IPS-15b (cell line): ENCODE results near the gene XCR1.
"Not testable (repeated sequence)": the region's sequence is repeated elsewhere in the genome, so short reads cannot be mapped to it uniquely, and the experiment has no call there.

Experiments
- H3K27me3 ChIP-seq: one replicate; pipeline ENCODE4 v1.6.1; 2013; ENCODE audit warnings: low read length; ENCODE audit not compliant: control insufficient read depth, insufficient read depth
- H3K36me3 ChIP-seq: one replicate; pipeline ENCODE4 v1.6.1; 2013; ENCODE audit warnings: low read length; ENCODE audit not compliant: control insufficient read depth, insufficient read depth
- H3K4me1 ChIP-seq: one replicate; pipeline ENCODE4 v1.6.1; 2013; ENCODE audit warnings: mild to moderate bottlenecking, low read length; ENCODE audit not compliant: control insufficient read depth, insufficient read depth
- H3K4me3 ChIP-seq: one replicate; pipeline ENCODE4 v1.5.1; 2013; ENCODE audit warnings: low read depth, low read length
- H3K9ac ChIP-seq: one replicate; pipeline ENCODE4 v1.6.1; 2013; ENCODE audit warnings: low read depth, mild to moderate bottlenecking, low read length
- H3K9me3 ChIP-seq: one replicate; pipeline ENCODE4 v1.6.1; 2013; ENCODE audit warnings: mild to moderate bottlenecking, low read length; ENCODE audit not compliant: control insufficient read depth, insufficient read depth

XCR1 gene

GRCh38 chr3:45997942-45998341, 29.3 kb downstream of the XCR1 start:
- Histone ChIP-seq H3K9ac (no peak overlapping the region), H3K27me3 (peaks cover 9% of the 10 kb centered on the region), H3K4me3 (no peak overlapping the region), H3K4me1 (peaks cover 13% of the 10 kb centered on the region), H3K9me3 (no peaks in the 10 kb centered on the region), H3K36me3 (no peaks in the 10 kb centered on the region)

- H3K36me3 ChIP-seq, H3K9me3 ChIP-seq, H3K9ac ChIP-seq, H3K4me3 ChIP-seq, H3K27me3 ChIP-seq: not testable (repeated sequence)
- H3K4me1 ChIP-seq = peaks cover 17% of the 10 kb centered on the region
Measured at GRCh38 chr3:45997499-45997898, 29.8 kb downstream of the XCR1 start.

- H3K4me1 ChIP-seq = peaks cover 26% of the 10 kb centered on the region
Measured at GRCh38 chr3:45995236-45996192, 31.8 kb downstream of the XCR1 start, which contains the start of gene FYCO1. Gene FYCO1 (minus strand): TSS chr3:45995824. CDS start chr3:45984910, 10,914 bp downstream.

GRCh38 chr3:45994419-45995235, 32.7 kb downstream of the XCR1 start:
- Histone ChIP-seq H3K27me3 (peaks cover 9% of the 10 kb centered on the region), H3K4me3 (peak overlapping the region; percentile 88), H3K4me1 (peaks cover 26% of the 10 kb centered on the region), H3K9ac (peak overlapping the region; percentile 79), H3K36me3 (no peaks in the 10 kb centered on the region), H3K9me3 (no peaks in the 10 kb centered on the region)

More at GRCh38 chr3:45995236-45996192, 31.8 kb downstream of the XCR1 start, which contains the start of gene FYCO1:
- peaks cover 9% of the 10 kb centered on the region for H3K27me3 ChIP-seq
- peak within 1 kb of the TSS; percentile 88 for H3K4me3 ChIP-seq
- no peaks in the 10 kb centered on the region for H3K36me3 ChIP-seq
- H3K9ac ChIP-seq = peak within 1 kb of the TSS; percentile 79
- H3K9me3 ChIP-seq = no peaks in the 10 kb centered on the region

- H3K4me3 ChIP-seq = no peak overlapping the region
Measured at GRCh38 chr3:45993421-45994027, 33.8 kb downstream of the XCR1 start.

GRCh38 chr3:45992821-45993221, 34.5 kb downstream of the XCR1 start:
- Histone ChIP-seq H3K4me3 (no peak overlapping the region), H3K9me3 (no peaks in the 10 kb centered on the region), H3K36me3 (no peaks in the 10 kb centered on the region), H3K9ac (no peak overlapping the region), H3K4me1 (peaks cover 29% of the 10 kb centered on the region), H3K27me3 (peaks cover 9% of the 10 kb centered on the region)

More at GRCh38 chr3:45993421-45994027, 33.8 kb downstream of the XCR1 start:
- H3K9me3 ChIP-seq = no peaks in the 10 kb centered on the region
- no peaks in the 10 kb centered on the region for H3K36me3 ChIP-seq
- H3K27me3 ChIP-seq = peaks cover 9% of the 10 kb centered on the region
- H3K4me1 ChIP-seq = peaks cover 26% of the 10 kb centered on the region
- H3K9ac ChIP-seq = no peak overlapping the region

GRCh38 chr3:45992133-45992729, 35.1 kb downstream of the XCR1 start:
- Histone ChIP-seq H3K4me3 (no peak overlapping the region), H3K36me3 (no peaks in the 10 kb centered on the region), H3K9ac (no peak overlapping the region), H3K4me1 (peaks cover 30% of the 10 kb centered on the region), H3K9me3 (no peaks in the 10 kb centered on the region), H3K27me3 (peaks cover 9% of the 10 kb centered on the region)

- Histone ChIP-seq H3K36me3 (no peaks in the 10 kb centered on the region), H3K9me3 (no peaks in the 10 kb centered on the region), H3K9ac (no peak overlapping the region), H3K4me1 (peaks cover 30% of the 10 kb centered on the region), H3K27me3 (peaks cover 4% of the 10 kb centered on the region), H3K4me3 (no peak overlapping the region)
Measured at GRCh38 chr3:45991341-45991740, 35.9 kb downstream of the XCR1 start.

- H3K9ac ChIP-seq = no peak overlapping the region
Measured at GRCh38 chr3:45990181-45990580, 37.1 kb downstream of the XCR1 start.

GRCh38 chr3:45988804-45989203, 38.5 kb downstream of the XCR1 start:
- H3K4me3 ChIP-seq = no peak overlapping the region
- no peaks in the 10 kb centered on the region for H3K9me3 ChIP-seq
- H3K27me3 ChIP-seq = no peaks in the 10 kb centered on the region
- H3K9ac ChIP-seq = no peak overlapping the region
- H3K36me3 ChIP-seq = peaks cover 8% of the 10 kb centered on the region
- H3K4me1 ChIP-seq = peaks cover 25% of the 10 kb centered on the region

More at GRCh38 chr3:45990181-45990580, 37.1 kb downstream of the XCR1 start:
- H3K36me3 ChIP-seq = no peaks in the 10 kb centered on the region
- H3K4me1 ChIP-seq = peaks cover 30% of the 10 kb centered on the region
- no peaks in the 10 kb centered on the region for H3K27me3 ChIP-seq
- no peaks in the 10 kb centered on the region for H3K9me3 ChIP-seq
- no peak overlapping the region for H3K4me3 ChIP-seq

- H3K27me3 ChIP-seq = no peaks in the 10 kb centered on the region
- no peak overlapping the region for H3K9ac ChIP-seq
- no peak overlapping the region for H3K4me3 ChIP-seq
- peaks cover 10% of the 10 kb centered on the region for H3K36me3 ChIP-seq
- H3K9me3 ChIP-seq = no peaks in the 10 kb centered on the region
- peaks cover 21% of the 10 kb centered on the region for H3K4me1 ChIP-seq
Measured at GRCh38 chr3:45988362-45988761, 38.9 kb downstream of the XCR1 start.
